Suprapubic skin (tissue), 3 donors: ENCODE measurements around the gene SLC22A23.

ENCODE experiments used
- CTCF ChIP-seq, 2 donors: fragments of 200-600 bp in 1 of 2; fragments of 450-650 bp in 1 of 2; sonication (generic) in 1 of 2; IDR thresholded peaks; one replicate each; pipeline ENCODE4 v1.5.1; 2016 to 2019; ENCODE audit warnings: antibody characterized with exemption in 2 of 2, mild to moderate bottlenecking in 1 of 2, moderate library complexity in 1 of 2
- EP300 ChIP-seq: sonication (generic); formaldehyde crosslinking; IDR thresholded peaks from one replicate; pipeline ENCODE4 v1.6.1; 2017; ENCODE audit warnings: antibody characterized with exemption
- POLR2A ChIP-seq, 2 donors: fragments of 450-650 bp; IDR thresholded peaks; one replicate each; pipeline ENCODE4 v1.6.1; 2017; ENCODE audit warnings: antibody characterized with exemption in 2 of 2, mild to moderate bottlenecking in 2 of 2, moderate library complexity in 2 of 2

GRCh38 chr6:3347826-3348225 lies 109.0 kb downstream of the SLC22A23 start:
- no peak for TF ChIP-seq CTCF (IDR thresholded peaks at IDR 0.05)
- TF ChIP-seq POLR2A (IDR thresholded peaks at IDR 0.05), result no peak
- no peak for TF ChIP-seq EP300
